GM18526 (cell line): ENCODE measurements around the gene ST6GALNAC3.

Experiments
- POLR2A ChIP-seq: IDR thresholded peaks from 3 replicates; pipeline ENCODE4 v1.6.1; 2011; ENCODE audit not compliant: insufficient read length; ENCODE audit errors: extremely low read depth

Gene ST6GALNAC3

GRCh38 chr1:76572229-76572628 lies 497.7 kb downstream of the ST6GALNAC3 start:
- TF ChIP-seq POLR2A = no peak

- TF ChIP-seq POLR2A = no peak
These were observed 502.5 kb downstream of the ST6GALNAC3 start for GRCh38 chr1:76576876-76577524.

- no peak for TF ChIP-seq POLR2A
These were observed 503.1 kb downstream of the ST6GALNAC3 start for GRCh38 chr1:76577525-76578185.

GRCh38 chr1:76580206-76580605 lies 505.7 kb downstream of the ST6GALNAC3 start:
- TF ChIP-seq POLR2A = no peak

GRCh38 chr1:76581712-76582111 lies 507.2 kb downstream of the ST6GALNAC3 start:
- no peak for TF ChIP-seq POLR2A

- no peak for TF ChIP-seq POLR2A
These were observed 508.8 kb downstream of the ST6GALNAC3 start for GRCh38 chr1:76583235-76583868.

GRCh38 chr1:76583875-76584477 lies 509.4 kb downstream of the ST6GALNAC3 start:
- no peak for TF ChIP-seq POLR2A

GRCh38 chr1:76585980-76586674 lies 511.6 kb downstream of the ST6GALNAC3 start:
- TF ChIP-seq POLR2A = no peak

- TF ChIP-seq POLR2A = no peak
These were observed 512.7 kb downstream of the ST6GALNAC3 start for GRCh38 chr1:76587212-76587611.

GRCh38 chr1:76591461-76591860 lies 516.9 kb downstream of the ST6GALNAC3 start:
- TF ChIP-seq POLR2A = no peak

- no peak for TF ChIP-seq POLR2A
These were observed 517.4 kb downstream of the ST6GALNAC3 start for GRCh38 chr1:76591963-76592362.

- no peak for TF ChIP-seq POLR2A
These were observed 518.6 kb downstream of the ST6GALNAC3 start for GRCh38 chr1:76593141-76593540.

GRCh38 chr1:76593618-76594017 lies 519.1 kb downstream of the ST6GALNAC3 start:
- TF ChIP-seq POLR2A = no peak

GRCh38 chr1:76595024-76595423 lies 520.5 kb downstream of the ST6GALNAC3 start:
- no peak for TF ChIP-seq POLR2A

- TF ChIP-seq POLR2A = no peak
These were observed 526.9 kb downstream of the ST6GALNAC3 start for GRCh38 chr1:76601465-76601864.

- TF ChIP-seq POLR2A = no peak
These were observed 533.2 kb downstream of the ST6GALNAC3 start for GRCh38 chr1:76607717-76608116.
